VCaP (cell line): ENCODE measurements around the gene TLE3.

Experiments used
- H3K27ac ChIP-seq: fragments of 450-650 bp; 2 replicates; pipeline ENCODE4 v1.5.1; 2017
- TF ChIP-seq, protein P1 (sequence below): fragments of 450-650 bp; conservative IDR thresholded peaks from 2 replicates; pipeline ENCODE4 v1.5.1; 2017; ENCODE audit warnings: mild to moderate bottlenecking, moderate library complexity

The TLE3 gene

GRCh38 chr15:70013656-70014313 lies 83.9 kb downstream of the TLE3 start:
- H3K27ac ChIP-seq = no peak overlapping the region
- TF ChIP-seq, protein P1, sequence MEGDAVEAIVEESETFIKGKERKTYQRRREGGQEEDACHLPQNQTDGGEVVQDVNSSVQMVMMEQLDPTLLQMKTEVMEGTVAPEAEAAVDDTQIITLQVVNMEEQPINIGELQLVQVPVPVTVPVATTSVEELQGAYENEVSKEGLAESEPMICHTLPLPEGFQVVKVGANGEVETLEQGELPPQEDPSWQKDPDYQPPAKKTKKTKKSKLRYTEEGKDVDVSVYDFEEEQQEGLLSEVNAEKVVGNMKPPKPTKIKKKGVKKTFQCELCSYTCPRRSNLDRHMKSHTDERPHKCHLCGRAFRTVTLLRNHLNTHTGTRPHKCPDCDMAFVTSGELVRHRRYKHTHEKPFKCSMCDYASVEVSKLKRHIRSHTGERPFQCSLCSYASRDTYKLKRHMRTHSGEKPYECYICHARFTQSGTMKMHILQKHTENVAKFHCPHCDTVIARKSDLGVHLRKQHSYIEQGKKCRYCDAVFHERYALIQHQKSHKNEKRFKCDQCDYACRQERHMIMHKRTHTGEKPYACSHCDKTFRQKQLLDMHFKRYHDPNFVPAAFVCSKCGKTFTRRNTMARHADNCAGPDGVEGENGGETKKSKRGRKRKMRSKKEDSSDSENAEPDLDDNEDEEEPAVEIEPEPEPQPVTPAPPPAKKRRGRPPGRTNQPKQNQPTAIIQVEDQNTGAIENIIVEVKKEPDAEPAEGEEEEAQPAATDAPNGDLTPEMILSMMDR = no peak

GRCh38 chr15:70012895-70013294 lies 84.8 kb downstream of the TLE3 start:
- TF ChIP-seq, protein P1 = no peak

GRCh38 chr15:70008697-70009290 lies 88.9 kb downstream of the TLE3 start:
- peak overlapping the region; percentile 61 for H3K27ac ChIP-seq
- TF ChIP-seq, protein P1 = no peak

More at GRCh38 chr15:70012895-70013294, 84.8 kb downstream of the TLE3 start:
- H3K27ac ChIP-seq = no peak overlapping the region

- H3K27ac ChIP-seq = no peak overlapping the region
- TF ChIP-seq, protein P1 = no peak
These were observed 91.2 kb downstream of the TLE3 start for GRCh38 chr15:70006259-70007147.

DNA sequence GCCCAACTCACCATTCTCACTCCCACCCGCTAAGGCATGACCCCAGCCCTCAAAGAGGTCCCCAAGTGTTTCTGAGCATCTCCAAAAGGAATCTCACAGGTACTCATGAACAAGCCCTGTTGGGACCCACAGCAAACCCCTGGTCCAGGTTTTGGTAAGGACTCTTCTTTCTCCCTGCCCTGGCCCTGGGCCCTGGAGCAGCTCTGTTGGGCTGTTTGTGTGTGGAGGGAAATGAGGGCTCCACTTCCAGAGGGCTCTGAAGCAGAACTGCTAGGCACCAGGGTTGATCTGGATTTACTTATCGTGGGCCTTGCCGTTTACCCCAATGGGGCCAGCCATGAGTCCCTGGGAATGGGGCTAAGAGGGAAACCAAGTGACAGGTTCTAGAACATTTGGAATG lies 92.9 kb downstream of the TLE3 start:
- TF ChIP-seq, protein P1 = no peak
- H3K27ac ChIP-seq = no peak overlapping the region

- no peak overlapping the region for H3K27ac ChIP-seq
- TF ChIP-seq, protein P1 = no peak
These were observed 94.8 kb downstream of the TLE3 start for GRCh38 chr15:70002897-70003296.

GRCh38 chr15:70001859-70002258 lies 95.9 kb downstream of the TLE3 start:
- no peak overlapping the region for H3K27ac ChIP-seq

More at GRCh38 chr15:70001859-70002258, 95.9 kb downstream of the TLE3 start:
- TF ChIP-seq, protein P1 = no peak
